NT2/D1 (cell line): ENCODE results near the gene FOLR1.

Experiments used
- SUZ12 ChIP-seq: IDR thresholded peaks from 2 replicates; pipeline ENCODE4 v1.6.1; 2011; ENCODE audit not compliant: insufficient read length, insufficient read depth; ENCODE audit errors: extremely low read depth
- YY1 ChIP-seq: IDR thresholded peaks from 2 replicates; pipeline ENCODE4 v1.6.1; 2011; ENCODE audit not compliant: insufficient read length, insufficient read depth
- ZNF274 ChIP-seq: IDR thresholded peaks from 2 replicates; pipeline ENCODE4 v1.6.1; 2011; ENCODE audit warnings: mild to moderate bottlenecking, low read depth, low read length

GRCh38 chr11:72229336-72229924, 37.5 kb downstream of the FOLR1 start:
- TF ChIP-seq YY1 (no peak), ZNF274 (no peak), SUZ12 (no peak)
